ENCODE measurements around the gene SPDYE2. TPM values are rescaled to one million over a fixed set of nuclear protein-coding genes. Genes with fewer than 3 reads are reported as not detected.
"Not testable (repeated sequence)": the region's sequence is repeated elsewhere in the genome, so short reads cannot be mapped to it uniquely, and the experiment has no call there.

The SPDYE2 gene
- total RNA-seq, 1 donor, result under 0.01 TPM

GRCh38 chr7:102596036-102596435, 45.0 kb downstream of the SPDYE2 start:
- not testable (repeated sequence) for DNase-seq (ENCODE audit: low read depth in 2 of 3, low spot score in 2 of 3)

GRCh38 chr7:102599699-102600098, 48.7 kb downstream of the SPDYE2 start:
- not testable (repeated sequence) for DNase-seq (ENCODE audit: low read depth in 2 of 3, low spot score in 2 of 3)

GRCh38 chr7:102602317-102602716, 51.3 kb downstream of the SPDYE2 start:
- DNase-seq (ENCODE audit: low read depth in 2 of 3, low spot score in 2 of 3), result not testable (repeated sequence)

GRCh38 chr7:102604431-102605145, 53.6 kb downstream of the SPDYE2 start:
- DNase-seq (ENCODE audit: low read depth in 2 of 3, low spot score in 2 of 3), result not testable (repeated sequence)

- DNase-seq (ENCODE audit: low read depth in 2 of 3, low spot score in 2 of 3), result not testable (repeated sequence)
These were observed 55.8 kb downstream of the SPDYE2 start for GRCh38 chr7:102606848-102607247.

- DNase-seq (ENCODE audit: low read depth in 2 of 3, low spot score in 2 of 3), result not testable (repeated sequence)
These were observed 58.7 kb downstream of the SPDYE2 start for GRCh38 chr7:102609734-102610133.

- DNase-seq (ENCODE audit: low read depth in 2 of 3, low spot score in 2 of 3), result not testable (repeated sequence)
These were observed 59.4 kb downstream of the SPDYE2 start for GRCh38 chr7:102610441-102610840.

GRCh38 chr7:102611013-102611674, 60.1 kb downstream of the SPDYE2 start:
- DNase-seq (ENCODE audit: low read depth in 2 of 3, low spot score in 2 of 3), result not testable (repeated sequence)

- peak in 2 of 3 donors; percentile 30 to 49 for DNase-seq (ENCODE audit: low read depth in 2 of 3, low spot score in 2 of 3)
These were observed 60.8 kb downstream of the SPDYE2 start for GRCh38 chr7:102611675-102612325.

Other genes with a start within 250 kb of the SPDYE2 start
- gene SPDYE6, start 194.8 kb upstream of the SPDYE2 start, total RNA-seq, result not detected
- 19.7 TPM for gene PRKRIP1, start 154.9 kb upstream of the SPDYE2 start, total RNA-seq
- 191 TPM for gene ORAI2, start 117.7 kb upstream of the SPDYE2 start, total RNA-seq
- 39.6 TPM for gene ALKBH4, start 86.4 kb upstream of the SPDYE2 start, total RNA-seq
- gene LRWD1, start 86.2 kb upstream of the SPDYE2 start, total RNA-seq, result 27.7 TPM
- gene POLR2J, start 72.3 kb upstream of the SPDYE2 start, total RNA-seq, result 46.3 TPM
- gene RASA4B, start 33.4 kb upstream of the SPDYE2 start, total RNA-seq, result 14.8 TPM
- 4.0 TPM for gene UPK3BL2, start 7.5 kb upstream of the SPDYE2 start, total RNA-seq
- 52.0 TPM for gene POLR2J3, start 21.4 kb downstream of the SPDYE2 start, total RNA-seq
- gene RASA4, start 65.5 kb downstream of the SPDYE2 start, total RNA-seq, result 35.3 TPM
- 0.27 TPM for gene UPK3BL1, start 91.6 kb downstream of the SPDYE2 start, total RNA-seq
- not detected for gene SPDYE2B, start 99.1 kb downstream of the SPDYE2 start, total RNA-seq
- 2.7 TPM for gene POLR2J2, start 120.4 kb downstream of the SPDYE2 start, total RNA-seq
- 17.8 TPM for gene FAM185A, start 197.8 kb downstream of the SPDYE2 start, total RNA-seq

Data from hematopoietic multipotent progenitor cell (in vitro differentiated cells).